Endometrial microvascular endothelial cells (primary cell): ENCODE results near the gene ZNF587. TPM values are rescaled to one million over a fixed set of nuclear protein-coding genes. Genes with fewer than 3 reads are reported as not detected.
"Not testable (repeated sequence)": the region's sequence is repeated elsewhere in the genome, so short reads cannot be mapped to it uniquely, and the experiment has no call there.

Experiments used
- in situ Hi-C: cut with HindIII; loops from 2 replicates; pipeline ENCODE4 v1.10.0; 2017; ENCODE audit warnings: low sequenced_read_pairs, low pct_unique_long_range_greater_than_20kb; ENCODE audit errors: inconsistent ontology term
- total RNA-seq: library from RNA; depleted of rRNA; stranded (reverse); fragments of >200 nt; gene quantifications from one replicate; pipeline ENCODE4 v1.2.3, GENCODE V29; 2015; ENCODE audit errors: inconsistent ontology term

ZNF587 gene
- total RNA-seq, 1 donor from 2014 or later = 35.4 TPM

DNA sequence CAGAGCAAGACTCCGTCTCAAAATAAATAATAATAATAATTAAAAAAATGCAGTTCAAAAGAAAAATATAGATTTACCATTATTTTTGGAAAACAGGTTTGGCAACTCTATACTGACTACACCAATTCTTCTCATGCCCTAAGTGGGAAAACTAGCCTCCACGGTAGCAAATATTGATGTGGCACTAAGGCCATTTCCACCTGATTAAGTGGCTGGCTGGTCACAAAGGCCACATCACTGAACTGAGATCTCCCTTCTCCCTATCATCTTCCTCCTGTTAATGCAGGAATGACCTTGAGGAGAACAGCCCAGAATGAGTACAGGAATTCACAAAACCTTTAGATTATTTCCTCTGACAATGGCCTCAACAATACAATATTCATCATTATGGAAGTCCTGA is 20.6 kb downstream of the ZNF587 start:
- in situ Hi-C loops = no loop called here

DNA sequence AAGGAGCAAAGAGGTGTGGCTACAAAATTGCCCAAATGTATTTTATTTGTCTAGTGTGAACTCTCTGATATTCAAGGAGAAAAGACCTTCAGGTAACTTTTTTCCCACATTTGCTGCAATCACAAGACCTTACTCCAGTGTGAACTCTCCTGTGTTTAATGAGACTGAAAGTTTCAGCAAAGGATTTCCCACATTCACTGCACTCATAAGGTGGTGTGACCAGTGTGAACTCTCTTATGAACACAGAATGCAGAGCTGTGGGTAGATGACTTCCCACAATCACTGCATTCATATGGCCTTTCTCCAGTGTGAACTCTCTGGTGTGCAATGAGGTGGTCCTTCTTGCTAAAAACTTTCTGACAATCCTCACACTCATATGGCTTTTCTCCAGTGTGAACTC is 22.8 kb downstream of the ZNF587 start:
- in situ Hi-C loops = no loop called here

DNA sequence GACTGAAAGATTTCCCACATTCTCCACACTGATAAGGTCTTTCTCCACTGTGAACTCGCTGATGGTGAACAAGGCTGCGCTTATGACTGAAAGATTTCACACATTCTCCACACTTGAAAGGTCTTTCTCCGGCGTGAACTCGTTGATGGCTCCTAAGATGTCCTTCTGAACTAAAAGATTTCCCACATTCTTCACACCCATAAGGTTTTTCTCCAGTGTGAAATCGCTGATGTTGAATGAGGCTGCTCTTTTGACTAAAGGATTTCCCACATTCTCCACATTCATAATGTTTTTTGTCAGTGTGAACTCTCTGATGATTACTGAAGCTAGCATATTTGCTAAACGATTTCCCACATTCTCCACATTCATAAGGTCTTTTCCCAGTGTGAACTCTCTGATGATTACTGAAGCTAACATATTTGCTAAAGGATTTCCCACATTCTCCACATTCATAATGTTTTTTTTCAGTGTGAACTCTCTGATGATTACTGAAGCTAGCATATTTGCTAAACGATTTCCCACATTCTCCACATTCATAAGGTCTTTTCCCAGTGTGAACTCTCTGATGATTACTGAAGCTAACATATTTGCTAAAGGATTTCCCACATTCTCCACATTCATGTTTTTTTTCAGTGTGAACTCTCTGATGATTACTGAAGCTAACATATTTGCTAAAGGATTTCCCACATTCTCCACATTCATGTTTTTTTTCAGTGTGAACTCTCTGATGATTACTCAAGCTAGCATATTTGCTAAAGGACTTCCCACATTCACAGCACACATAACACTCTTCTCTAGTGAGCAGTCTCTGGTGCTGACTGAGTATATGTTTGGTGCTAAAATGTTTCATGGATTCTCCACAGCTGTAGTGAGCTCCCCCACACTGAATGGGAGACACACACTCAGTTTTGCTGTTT is 24.5 kb downstream of the ZNF587 start:
- in situ Hi-C loops = not testable (repeated sequence)

DNA sequence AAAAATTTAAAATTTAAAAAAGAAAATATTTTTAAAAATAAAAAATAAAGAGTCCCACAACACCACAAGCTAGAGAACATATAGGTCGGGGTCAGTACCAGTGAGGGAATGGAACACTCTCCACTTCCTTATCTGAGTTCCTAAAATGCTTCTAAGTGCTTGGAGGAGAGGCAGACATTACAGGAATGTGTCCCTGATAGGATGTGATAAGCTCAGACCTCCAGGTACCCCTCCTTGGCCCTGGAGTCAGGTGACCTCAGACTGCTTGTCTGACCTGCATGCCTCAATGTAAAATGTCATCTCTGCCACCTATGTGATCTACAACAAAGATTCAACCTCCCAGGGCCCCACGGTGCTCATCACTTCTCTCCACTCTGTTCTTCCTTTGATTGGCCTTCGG is 36.4 kb downstream of the ZNF587 start:
- in situ Hi-C loops = no loop called here

DNA sequence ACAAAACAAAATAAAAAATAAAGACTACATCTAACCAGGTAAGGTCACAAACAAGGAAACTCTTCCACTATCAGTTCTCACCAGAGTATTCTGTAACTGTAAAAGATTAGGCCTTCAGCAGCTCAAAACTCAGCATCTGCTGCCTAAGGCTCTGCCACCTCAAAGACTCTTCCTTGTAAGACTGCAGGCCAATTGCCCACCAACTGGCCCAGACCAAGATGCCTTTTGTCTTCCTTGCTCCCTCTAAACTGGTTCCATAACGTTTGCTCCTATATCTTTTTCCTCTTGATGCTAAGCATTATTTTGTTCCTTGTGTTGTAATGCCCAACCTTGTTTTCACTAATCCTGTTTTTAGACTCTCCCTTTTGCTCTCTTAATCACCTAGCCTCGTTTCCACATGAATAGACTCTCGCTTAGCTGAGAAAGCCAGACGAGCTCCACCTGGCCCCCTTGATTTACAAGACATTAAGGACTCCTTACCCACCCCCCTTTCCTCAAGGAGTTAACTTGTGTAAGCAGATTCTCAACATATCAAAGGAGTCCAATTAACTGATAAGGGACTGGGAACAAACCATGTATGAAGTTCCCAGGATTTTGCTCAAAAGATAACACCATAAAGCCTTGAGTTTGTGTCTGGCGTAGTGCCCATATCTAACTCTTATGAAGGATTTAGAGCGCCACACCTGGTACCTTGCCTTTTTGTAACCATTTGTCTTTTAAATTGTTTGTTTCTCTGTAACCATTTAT is 37.7 kb downstream of the ZNF587 start:
- in situ Hi-C loops = no loop called here

DNA sequence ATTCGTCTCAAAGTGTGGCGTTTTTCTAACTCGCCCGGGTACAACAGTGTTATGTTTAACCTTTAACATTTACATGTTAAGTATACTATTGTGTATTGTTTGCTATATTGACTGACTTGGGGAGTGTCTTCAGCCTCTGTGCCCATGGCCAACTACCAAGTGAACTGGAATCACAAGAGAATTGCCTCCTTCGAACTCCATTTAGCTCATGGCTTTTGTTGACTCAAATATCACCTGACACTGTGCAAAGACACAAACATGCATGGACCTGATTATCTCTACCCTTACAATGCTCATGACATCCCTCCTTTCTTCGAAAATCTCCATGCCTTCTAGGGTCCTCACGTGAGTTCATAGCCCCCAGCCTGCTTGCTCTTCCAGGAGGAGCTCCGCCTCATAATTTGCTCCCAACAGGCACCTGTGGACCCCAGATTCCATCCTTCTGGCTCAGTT is 38.5 kb downstream of the ZNF587 start:
- in situ Hi-C loops = no loop called here

DNA sequence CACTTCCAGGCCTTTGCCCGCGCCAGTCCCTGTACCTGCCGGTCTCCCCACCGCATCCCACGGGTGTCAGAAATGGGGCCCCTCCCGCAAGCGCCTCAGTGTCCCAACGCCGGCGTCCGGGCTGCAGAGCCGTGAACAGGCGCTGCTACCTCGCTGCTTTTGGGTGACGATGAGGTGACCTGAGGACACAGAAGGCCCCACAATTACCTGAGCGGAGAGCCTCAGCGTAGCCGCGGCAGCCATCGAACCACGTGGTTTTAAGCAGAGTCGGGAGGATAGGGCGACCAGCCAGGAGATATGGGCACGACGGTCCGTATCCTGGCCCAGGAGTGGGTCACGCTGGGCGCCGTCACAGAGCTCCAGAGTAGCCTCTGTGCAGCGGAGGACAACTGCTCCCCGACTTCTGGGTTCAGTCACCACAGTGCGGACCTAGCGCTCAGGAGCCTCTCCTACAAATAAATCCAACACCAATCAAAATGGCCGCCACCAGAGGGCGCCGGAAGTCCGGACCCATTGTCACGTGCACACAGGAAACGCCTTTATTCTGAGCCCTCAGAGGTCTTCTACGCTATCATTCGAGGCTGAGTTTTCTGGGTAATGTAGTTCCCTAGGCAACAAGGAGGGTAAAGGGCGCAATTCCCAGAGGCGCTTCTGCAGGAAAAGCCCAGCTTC is 39.0 kb downstream of the ZNF587 start, which contains the start of gene ZNF814:
Gene ZNF814, minus strand, starts transcription at position 478 of the 672 bp plus-strand sequence. Its CDS starts 235 bp downstream, at position 243.
- in situ Hi-C loops = no loop called here

DNA sequence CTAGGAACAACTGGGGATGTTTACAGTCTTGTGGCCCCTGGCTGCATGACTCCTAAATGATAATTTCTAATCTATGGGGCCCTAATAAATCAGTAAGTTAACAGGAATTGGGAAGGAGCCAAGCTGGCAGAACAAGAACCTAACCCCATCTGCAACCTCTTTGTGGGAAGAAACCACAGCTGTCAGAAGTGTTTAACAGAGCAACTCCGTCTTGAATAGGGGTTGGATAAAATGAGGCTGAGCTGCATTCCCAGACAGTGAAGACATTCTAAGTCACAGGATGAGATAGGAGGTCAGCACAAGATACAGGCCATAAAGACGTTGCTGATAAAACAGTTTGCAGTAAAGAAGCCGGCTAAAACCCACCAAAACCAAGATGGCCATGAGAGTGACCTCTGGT is 41.0 kb downstream of the ZNF587 start:
- in situ Hi-C loops = not testable (repeated sequence)

DNA sequence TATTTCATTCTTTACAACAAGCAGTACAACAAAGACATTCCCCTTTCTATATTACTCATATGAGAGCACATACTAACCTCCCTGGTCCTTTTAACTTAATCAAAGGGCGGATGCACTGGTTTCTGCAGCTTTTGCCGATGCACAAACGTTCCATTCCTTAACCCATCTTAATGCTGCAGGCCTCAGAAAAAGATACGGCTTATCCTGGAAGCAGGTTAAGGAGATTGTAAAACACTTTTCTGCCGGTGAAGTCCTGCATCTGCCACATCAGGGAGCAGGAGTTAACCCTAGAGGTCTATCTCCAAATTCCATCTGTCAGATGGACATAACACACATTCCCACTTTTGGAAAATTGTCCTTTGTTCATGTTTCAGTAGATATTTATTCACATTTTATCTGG is 50.7 kb downstream of the ZNF587 start:
- in situ Hi-C loops = no loop called here

DNA sequence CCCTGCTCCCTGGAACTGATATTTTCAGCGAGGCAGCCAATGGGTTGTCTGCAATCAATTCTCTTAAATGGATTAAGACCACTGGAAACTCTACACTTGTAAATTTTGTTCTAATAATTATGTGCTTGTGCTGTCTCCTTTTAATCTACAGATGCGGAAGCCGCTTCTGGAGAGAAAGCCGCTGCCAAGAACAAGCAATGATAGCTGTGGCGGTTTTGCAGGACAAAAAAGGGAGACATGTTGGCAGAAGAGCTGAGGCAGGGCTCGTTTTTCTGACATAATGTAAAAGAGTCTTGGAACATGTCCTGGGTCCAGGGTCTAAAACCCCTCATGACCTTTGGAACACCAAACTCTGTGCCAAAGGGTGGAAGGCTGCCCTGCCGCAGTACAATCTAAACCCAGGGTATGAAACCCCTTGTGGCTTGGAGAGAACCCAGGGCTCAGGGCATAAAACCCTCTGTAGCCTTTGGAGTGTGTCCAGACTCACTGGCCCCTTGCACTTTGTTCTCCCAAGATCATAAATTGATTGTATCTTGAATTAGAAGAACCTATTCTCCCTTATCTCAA is 54.0 kb downstream of the ZNF587 start:
- in situ Hi-C loops = no loop called here

DNA sequence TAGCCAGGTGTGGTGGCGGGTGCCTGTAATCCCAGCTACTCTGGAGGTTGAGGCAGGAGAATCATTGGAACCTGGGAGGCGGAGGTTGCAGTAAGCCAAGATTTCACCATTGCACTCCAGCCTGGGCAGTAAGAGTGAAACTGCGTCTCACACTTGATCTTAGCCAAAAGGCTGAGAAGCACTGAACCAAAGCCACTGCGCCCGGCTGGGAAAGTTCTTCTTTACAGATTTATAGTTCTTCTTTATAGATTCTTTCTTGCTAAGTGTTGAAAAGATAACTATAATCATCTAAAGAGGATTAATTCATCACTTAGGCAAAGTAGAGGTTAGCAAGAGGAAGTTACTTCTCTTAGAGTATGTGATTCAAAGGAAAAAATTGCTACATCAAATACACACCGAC is 55.6 kb downstream of the ZNF587 start:
- in situ Hi-C loops = no loop called here

DNA sequence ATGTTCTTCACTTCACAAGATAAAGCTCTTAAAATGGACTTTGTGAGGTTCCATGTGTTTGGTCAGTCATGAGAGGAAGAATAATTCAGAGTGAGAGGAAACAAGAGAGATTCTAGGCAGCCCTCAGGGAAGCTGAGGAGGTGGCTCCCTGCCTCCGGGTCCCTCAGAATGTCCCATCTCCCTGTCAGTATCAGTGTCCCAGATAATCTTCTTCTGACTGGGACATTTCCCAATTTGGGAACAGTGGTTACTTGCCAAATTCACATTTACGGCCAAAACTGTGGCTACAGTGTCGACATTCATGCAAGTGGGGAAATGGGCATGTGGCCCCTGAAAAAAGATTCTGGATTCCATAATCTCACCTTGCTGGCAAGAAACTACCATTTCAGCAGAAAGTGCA is 57.7 kb downstream of the ZNF587 start:
- in situ Hi-C loops = no loop called here

DNA sequence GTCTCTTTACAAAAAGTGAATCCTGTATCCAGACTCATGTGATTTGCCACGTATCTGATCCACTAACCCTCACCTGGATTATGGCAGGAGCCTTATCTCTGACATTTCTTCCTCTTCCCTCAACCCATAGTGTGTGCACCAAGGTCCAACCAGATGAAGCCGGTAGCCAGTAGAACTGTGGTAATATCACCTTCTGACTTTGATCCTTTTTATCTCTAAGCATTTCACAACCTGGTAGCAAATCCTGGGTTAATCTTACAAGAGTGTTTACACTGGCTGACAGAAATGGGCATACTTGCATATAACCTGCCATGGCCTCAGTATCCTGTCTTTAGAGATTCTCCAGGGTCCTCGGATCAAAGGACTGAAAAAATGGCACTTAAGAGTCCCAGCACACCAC is 64.9 kb downstream of the ZNF587 start:
- in situ Hi-C loops = no loop called here

Other genes with a start within 250 kb of the ZNF587 start
- gene ZNF530, start 250.0 kb upstream of the ZNF587 start, total RNA-seq = 14.5 TPM
- gene ZNF134, start 235.6 kb upstream of the ZNF587 start, total RNA-seq = 5.9 TPM
- 1.7 TPM for gene ZNF211, start 216.7 kb upstream of the ZNF587 start, total RNA-seq
- gene ZSCAN4, start 180.9 kb upstream of the ZNF587 start, total RNA-seq = not detected
- 5.1 TPM for gene ZNF551, start 167.9 kb upstream of the ZNF587 start, total RNA-seq
- gene ZNF154, start 140.7 kb upstream of the ZNF587 start, total RNA-seq = under 0.01 TPM
- gene ZNF671, start 122.2 kb upstream of the ZNF587 start, total RNA-seq = 4.1 TPM
- gene ZNF776, start 103.0 kb upstream of the ZNF587 start, total RNA-seq = 6.3 TPM
- gene ZNF586, start 80.2 kb upstream of the ZNF587 start, total RNA-seq = 11.5 TPM
- gene ZNF552, start 34.9 kb upstream of the ZNF587 start, total RNA-seq = 3.4 TPM
- 7.4 TPM for gene ZNF587B, start 19.6 kb upstream of the ZNF587 start, total RNA-seq
- gene ZNF814, start 39.2 kb downstream of the ZNF587 start, total RNA-seq = 1.7 TPM
- 4.8 TPM for gene ZNF417, start 66.7 kb downstream of the ZNF587 start, total RNA-seq
- under 0.01 TPM for gene ZNF418, start 85.5 kb downstream of the ZNF587 start, total RNA-seq
- 0.84 TPM for gene ZNF256, start 97.8 kb downstream of the ZNF587 start, total RNA-seq
- not detected for gene C19orf18, start 124.7 kb downstream of the ZNF587 start, total RNA-seq
- gene ZNF606, start 153.0 kb downstream of the ZNF587 start, total RNA-seq = 11.5 TPM
- gene ZSCAN1, start 184.2 kb downstream of the ZNF587 start, total RNA-seq = not detected
- gene ZNF135, start 209.4 kb downstream of the ZNF587 start, total RNA-seq = not detected
- gene ZSCAN18, start 248.4 kb downstream of the ZNF587 start, total RNA-seq = 4.8 TPM